ENCODE data around the gene MRGPRX2.

MRGPRX2 gene

GRCh38 chr11:19080579-19080993, 20.1 kb upstream of the MRGPRX2 start:
- no peaks in the 10 kb centered on the region for H3K9me2 ChIP-seq (replicated peaks; ENCODE audit: control insufficient read depth, low read length)
- H3K27me3 ChIP-seq (ENCODE audit: control insufficient read depth, low read length), result peaks cover 6% of the 10 kb centered on the region; the same call in 1 of the 2 replicates
- H3K36me3 ChIP-seq (ENCODE audit: control insufficient read depth, low read length), result no peaks in the 10 kb centered on the region
- H3F3A ChIP-seq (ENCODE audit: control insufficient read depth, insufficient read depth), result no peaks in the 10 kb centered on the region
- H3K4me2 ChIP-seq (ENCODE audit: low read length), result no peak overlapping the region
- H3K27ac ChIP-seq (ENCODE audit: low read depth, low read length), result no peak overlapping the region
- no peaks in the 10 kb centered on the region for H3K79me2 ChIP-seq (ENCODE audit: control insufficient read depth, low read length)
- H4K20me1 ChIP-seq (ENCODE audit: control insufficient read depth, insufficient read depth, low read depth, low read length), result no peaks in the 10 kb centered on the region
- no peaks in the 10 kb centered on the region for H3K9me3 ChIP-seq (ENCODE audit: control insufficient read depth, insufficient read depth, low read length)
- TF ChIP-seq EZH2phosphoT487 (IDR thresholded peaks at IDR 0.05; ENCODE audit: borderline replicate concordance, low read length) (no peak), CTCF (IDR thresholded peaks at IDR 0.05; ENCODE audit: low read depth, low read length, poor library complexity, severe bottlenecking) (no peak)
- H3K4me1 ChIP-seq (ENCODE audit: control insufficient read depth, low read length), result no peaks in the 10 kb centered on the region
- H3K4me3 ChIP-seq (ENCODE audit: low read length), result no peak overlapping the region

- Histone ChIP-seq H3K36me3 (ENCODE audit: control insufficient read depth, low read length) (no peaks in the 10 kb centered on the region), H3K9me3 (ENCODE audit: control insufficient read depth, insufficient read depth, low read length) (no peaks in the 10 kb centered on the region), H3K4me1 (ENCODE audit: control insufficient read depth, low read length) (no peaks in the 10 kb centered on the region), H3K27me3 (ENCODE audit: control insufficient read depth, low read length) (peaks cover 6% of the 10 kb centered on the region; the same call in 1 of the 2 replicates), H3K4me2 (ENCODE audit: low read length) (no peak overlapping the region), H3K79me2 (ENCODE audit: control insufficient read depth, low read length) (no peaks in the 10 kb centered on the region), H3K9me2 (replicated peaks; ENCODE audit: control insufficient read depth, low read length) (no peaks in the 10 kb centered on the region), H3K27ac (ENCODE audit: low read depth, low read length) (no peak overlapping the region), H3K4me3 (ENCODE audit: low read length) (no peak overlapping the region), H4K20me1 (ENCODE audit: control insufficient read depth, insufficient read depth, low read depth, low read length) (no peaks in the 10 kb centered on the region), H3F3A (ENCODE audit: control insufficient read depth, insufficient read depth) (no peaks in the 10 kb centered on the region)
- TF ChIP-seq CTCF (IDR thresholded peaks at IDR 0.05; ENCODE audit: low read depth, low read length, poor library complexity, severe bottlenecking) (no peak), EZH2phosphoT487 (IDR thresholded peaks at IDR 0.05; ENCODE audit: borderline replicate concordance, low read length) (no peak)
Measured at GRCh38 chr11:19079643-19080440, 19.3 kb upstream of the MRGPRX2 start.

GRCh38 chr11:19077965-19078364, 17.4 kb upstream of the MRGPRX2 start:
- no peak overlapping the region for H3K4me2 ChIP-seq (ENCODE audit: low read length)
- H3K27me3 ChIP-seq (ENCODE audit: control insufficient read depth, low read length), result peaks cover 6% of the 10 kb centered on the region; the same call in 1 of the 2 replicates
- TF ChIP-seq CTCF (IDR thresholded peaks at IDR 0.05; ENCODE audit: low read depth, low read length, poor library complexity, severe bottlenecking) (no peak), EZH2phosphoT487 (IDR thresholded peaks at IDR 0.05; ENCODE audit: borderline replicate concordance, low read length) (no peak)
- no peaks in the 10 kb centered on the region for H3F3A ChIP-seq (ENCODE audit: control insufficient read depth, insufficient read depth)
- no peak overlapping the region for H3K27ac ChIP-seq (ENCODE audit: low read depth, low read length)
- no peak overlapping the region for H3K4me3 ChIP-seq (ENCODE audit: low read length)
- no peaks in the 10 kb centered on the region for H3K9me3 ChIP-seq (ENCODE audit: control insufficient read depth, insufficient read depth, low read length)
- no peaks in the 10 kb centered on the region for H3K4me1 ChIP-seq (ENCODE audit: control insufficient read depth, low read length)
- H3K79me2 ChIP-seq (ENCODE audit: control insufficient read depth, low read length), result no peaks in the 10 kb centered on the region
- H3K9me2 ChIP-seq (replicated peaks; ENCODE audit: control insufficient read depth, low read length), result no peaks in the 10 kb centered on the region
- H3K36me3 ChIP-seq (ENCODE audit: control insufficient read depth, low read length), result no peaks in the 10 kb centered on the region
- H4K20me1 ChIP-seq (ENCODE audit: control insufficient read depth, insufficient read depth, low read depth, low read length), result no peaks in the 10 kb centered on the region
